Type B pancreatic cell (in vitro differentiated cells): ENCODE measurements around the gene CSK. TPM values are rescaled to one million over a fixed set of nuclear protein-coding genes. Genes with fewer than 3 reads are reported as not detected.

Experiments
- DNase-seq: peaks from one replicate; pipeline ENCODE4 v3.0.0; 2021; ENCODE audit warnings: mixed read lengths; ENCODE audit not compliant: unreplicated experiment; ENCODE audit errors: extremely low spot score
- H3K27ac Mint-ChIP-seq: 2 replicates; pipeline ENCODE4 v1.8.0; 2021; ENCODE audit warnings: mild to moderate bottlenecking, mixed read lengths
- H3K27me3 Mint-ChIP-seq: 2 replicates; pipeline ENCODE4 v1.8.0; 2021; ENCODE audit warnings: mixed read lengths
- H3K36me3 Mint-ChIP-seq: 2 replicates; pipeline ENCODE4 v1.8.0; 2021; ENCODE audit warnings: mixed read lengths
- H3K4me1 Mint-ChIP-seq: one replicate; pipeline ENCODE4 v1.8.0; 2021; ENCODE audit warnings: mixed read lengths; ENCODE audit not compliant: unreplicated experiment
- H3K4me3 Mint-ChIP-seq: 2 replicates; pipeline ENCODE4 v1.8.0; 2021; ENCODE audit warnings: mild to moderate bottlenecking, mixed read lengths
- H3K9me3 Mint-ChIP-seq: 2 replicates; pipeline ENCODE4 v1.8.0; 2021; ENCODE audit warnings: mixed read lengths
- total RNA-seq: library from RNA; stranded (reverse); gene quantifications from 2 replicates; pipeline ENCODE4 v1.2.1, GENCODE V29; 2021; ENCODE audit warnings: low replicate concordance
- TF ChIP-seq, protein P1 (sequence below): fragments of 200-600 bp; sonication (generic); conservative IDR thresholded peaks from 2 replicates; pipeline ENCODE4 v1.5.0; 2021; ENCODE audit warnings: antibody characterized with exemption, mild to moderate bottlenecking

The CSK gene
- total RNA-seq, 1 donor from 2014 or later, result 77.4 TPM

DNA sequence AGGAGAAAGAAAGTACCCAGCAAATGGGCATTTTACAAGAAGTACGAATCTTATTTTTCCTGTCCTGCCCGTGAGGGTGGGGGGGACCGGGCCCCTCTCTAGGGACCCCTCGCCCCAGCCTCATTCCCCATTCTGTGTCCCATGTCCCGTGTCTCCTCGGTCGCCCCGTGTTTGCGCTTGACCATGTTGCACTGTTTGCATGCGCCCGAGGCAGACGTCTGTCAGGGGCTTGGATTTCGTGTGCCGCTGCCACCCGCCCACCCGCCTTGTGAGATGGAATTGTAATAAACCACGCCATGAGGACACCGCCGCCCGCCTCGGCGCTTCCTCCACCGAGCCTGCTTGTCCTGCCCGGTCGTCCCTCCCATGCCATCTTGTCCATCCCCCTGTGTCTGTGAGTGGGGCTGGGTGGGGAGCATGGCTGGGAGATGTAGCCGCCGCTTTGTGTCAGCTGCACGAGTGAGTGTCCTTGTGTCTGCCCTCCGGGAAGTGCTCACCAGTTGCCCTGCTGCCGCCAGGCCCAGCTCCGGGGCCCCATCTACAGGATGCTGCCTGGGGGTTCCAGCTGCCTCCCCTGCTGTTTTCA, 21.1 kb downstream of the CSK start:
- no peaks in the 10 kb centered on the region for H3K27me3 Mint-ChIP-seq
- H3K27ac Mint-ChIP-seq, result no peak overlapping the region
- no peak for DNase-seq
- TF ChIP-seq, protein P1, sequence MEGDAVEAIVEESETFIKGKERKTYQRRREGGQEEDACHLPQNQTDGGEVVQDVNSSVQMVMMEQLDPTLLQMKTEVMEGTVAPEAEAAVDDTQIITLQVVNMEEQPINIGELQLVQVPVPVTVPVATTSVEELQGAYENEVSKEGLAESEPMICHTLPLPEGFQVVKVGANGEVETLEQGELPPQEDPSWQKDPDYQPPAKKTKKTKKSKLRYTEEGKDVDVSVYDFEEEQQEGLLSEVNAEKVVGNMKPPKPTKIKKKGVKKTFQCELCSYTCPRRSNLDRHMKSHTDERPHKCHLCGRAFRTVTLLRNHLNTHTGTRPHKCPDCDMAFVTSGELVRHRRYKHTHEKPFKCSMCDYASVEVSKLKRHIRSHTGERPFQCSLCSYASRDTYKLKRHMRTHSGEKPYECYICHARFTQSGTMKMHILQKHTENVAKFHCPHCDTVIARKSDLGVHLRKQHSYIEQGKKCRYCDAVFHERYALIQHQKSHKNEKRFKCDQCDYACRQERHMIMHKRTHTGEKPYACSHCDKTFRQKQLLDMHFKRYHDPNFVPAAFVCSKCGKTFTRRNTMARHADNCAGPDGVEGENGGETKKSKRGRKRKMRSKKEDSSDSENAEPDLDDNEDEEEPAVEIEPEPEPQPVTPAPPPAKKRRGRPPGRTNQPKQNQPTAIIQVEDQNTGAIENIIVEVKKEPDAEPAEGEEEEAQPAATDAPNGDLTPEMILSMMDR, result no peak
- peaks cover 10% of the 10 kb centered on the region for H3K36me3 Mint-ChIP-seq
- H3K4me3 Mint-ChIP-seq, result no peak overlapping the region
- H3K9me3 Mint-ChIP-seq, result no peaks in the 10 kb centered on the region
- H3K4me1 Mint-ChIP-seq, result no peaks in the 10 kb centered on the region

DNA sequence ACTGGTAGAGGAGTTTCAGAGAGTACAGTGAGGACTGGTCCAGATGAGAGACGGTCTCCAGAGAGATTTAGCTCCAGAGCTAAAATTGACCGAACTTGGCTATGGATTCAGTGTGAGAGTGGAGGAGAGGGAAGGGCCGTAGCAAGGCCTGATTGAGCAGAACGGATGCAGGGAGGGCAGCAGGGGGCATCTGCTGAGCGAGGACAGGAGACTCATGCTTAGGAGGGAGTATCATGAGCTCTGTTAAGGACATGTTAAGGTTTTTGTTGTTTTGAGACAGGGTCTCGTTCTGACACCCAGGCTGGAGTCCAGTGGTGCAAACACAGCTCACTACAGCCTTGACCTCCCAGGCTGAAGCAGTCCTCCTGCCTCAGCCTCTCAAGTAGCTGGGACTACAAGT, 23.1 kb downstream of the CSK start:
- Mint-ChIP-seq H3K27me3 (no peaks in the 10 kb centered on the region), H3K4me1 (no peaks in the 10 kb centered on the region), H3K4me3 (no peak overlapping the region), H3K27ac (no peak overlapping the region), H3K9me3 (no peaks in the 10 kb centered on the region), H3K36me3 (peaks cover 10% of the 10 kb centered on the region)
- DNase-seq, result no peak
- TF ChIP-seq, protein P1, result no peak

DNA sequence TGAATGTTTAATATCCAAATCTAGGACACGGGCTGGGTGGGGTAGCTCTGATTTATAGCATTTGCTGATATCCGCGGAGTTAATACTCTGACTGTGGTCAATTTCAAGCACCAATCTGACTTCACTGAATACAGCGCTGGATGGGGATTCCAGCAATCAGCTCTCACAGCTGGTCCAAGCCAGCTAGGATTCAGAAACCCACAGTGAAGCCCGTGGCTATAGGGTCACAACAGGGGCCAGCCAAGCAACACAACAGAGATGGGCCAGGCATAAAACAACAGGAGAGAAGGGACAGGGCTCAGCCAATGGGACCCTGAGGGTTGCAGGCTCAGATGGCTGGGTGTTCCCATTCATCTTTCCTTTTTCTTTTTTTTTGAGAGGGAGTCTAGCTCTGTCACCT, 25.4 kb downstream of the CSK start:
- H3K9me3 Mint-ChIP-seq, result no peaks in the 10 kb centered on the region
- no peak overlapping the region for H3K27ac Mint-ChIP-seq
- H3K4me1 Mint-ChIP-seq, result no peaks in the 10 kb centered on the region
- no peak overlapping the region for H3K4me3 Mint-ChIP-seq
- TF ChIP-seq, protein P1, result no peak
- H3K36me3 Mint-ChIP-seq, result peaks cover 10% of the 10 kb centered on the region
- no peak for DNase-seq
- H3K27me3 Mint-ChIP-seq, result no peaks in the 10 kb centered on the region

DNA sequence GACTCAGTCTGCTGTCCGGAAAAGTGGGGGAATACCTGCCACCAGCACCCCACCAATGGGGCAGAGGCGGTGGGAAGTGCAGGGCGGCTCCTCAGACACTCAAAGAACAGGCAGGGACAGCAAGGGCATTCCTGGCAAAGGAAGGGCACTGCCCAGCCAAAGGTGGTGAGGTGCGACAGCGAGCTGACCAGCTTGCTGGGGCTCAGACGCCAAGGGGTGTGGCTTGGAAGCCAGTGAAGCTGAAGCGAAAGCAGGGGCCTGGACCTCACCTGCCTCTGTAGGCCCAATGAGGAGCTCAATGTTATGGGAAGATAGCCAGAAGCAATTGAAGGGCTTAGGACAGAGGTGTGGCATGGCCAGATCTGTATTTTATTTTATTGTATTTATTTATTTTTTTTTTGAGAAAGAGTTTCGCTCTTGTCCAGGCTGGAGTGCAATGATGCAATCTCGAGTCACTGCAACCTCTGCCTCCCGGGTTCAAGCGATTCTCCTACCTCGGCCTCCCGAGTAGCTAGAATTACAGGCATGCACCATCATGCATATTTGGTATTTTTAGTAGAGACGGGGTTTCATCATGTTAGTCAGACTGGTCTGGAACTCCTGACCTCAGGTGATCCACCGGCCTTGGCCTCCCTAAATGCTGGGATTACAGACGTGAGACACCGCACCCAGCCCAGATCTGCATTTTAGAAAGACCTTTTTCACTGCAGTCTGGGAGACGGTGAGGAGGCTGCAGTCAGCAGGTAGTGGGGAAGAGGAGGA, 26.4 kb downstream of the CSK start:
- Mint-ChIP-seq H3K4me3 (no peak overlapping the region), H3K27me3 (no peaks in the 10 kb centered on the region), H3K9me3 (no peaks in the 10 kb centered on the region), H3K4me1 (no peaks in the 10 kb centered on the region), H3K27ac (no peak overlapping the region), H3K36me3 (peaks cover 10% of the 10 kb centered on the region)
- no peak for DNase-seq
- TF ChIP-seq, protein P1, result no peak

DNA sequence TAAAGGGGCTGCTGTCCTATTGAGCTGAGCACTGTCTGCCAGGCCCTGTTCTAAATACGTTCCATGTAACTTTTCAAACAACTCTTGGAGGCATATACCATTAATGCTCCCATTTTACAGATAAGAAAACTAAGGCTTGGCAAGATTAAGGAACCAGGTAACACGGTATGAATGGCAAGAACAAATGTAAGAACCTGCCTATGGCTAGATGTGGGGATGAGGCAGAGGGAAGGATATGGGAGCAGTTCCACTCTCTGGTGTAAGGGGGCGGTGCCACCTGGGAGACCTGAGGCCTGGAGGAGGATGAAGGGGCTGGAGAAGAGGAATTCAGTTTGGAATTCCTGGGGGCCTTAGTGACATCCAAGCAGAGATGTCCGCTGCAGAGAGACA, 27.0 kb downstream of the CSK start:
- Mint-ChIP-seq H3K4me1 (no peaks in the 10 kb centered on the region), H3K36me3 (peaks cover 9% of the 10 kb centered on the region), H3K9me3 (no peaks in the 10 kb centered on the region), H3K27ac (no peak overlapping the region), H3K27me3 (no peaks in the 10 kb centered on the region), H3K4me3 (no peak overlapping the region)
- DNase-seq, result no peak
- TF ChIP-seq, protein P1, result peak; percentile 33
